ENCODE results near the gene NFYC. TPM values are rescaled to one million over a fixed set of nuclear protein-coding genes. Genes with fewer than 3 reads are reported as not detected.

NFYC gene
- polyA plus RNA-seq, 1 experiment = 37.9 TPM

DNA sequence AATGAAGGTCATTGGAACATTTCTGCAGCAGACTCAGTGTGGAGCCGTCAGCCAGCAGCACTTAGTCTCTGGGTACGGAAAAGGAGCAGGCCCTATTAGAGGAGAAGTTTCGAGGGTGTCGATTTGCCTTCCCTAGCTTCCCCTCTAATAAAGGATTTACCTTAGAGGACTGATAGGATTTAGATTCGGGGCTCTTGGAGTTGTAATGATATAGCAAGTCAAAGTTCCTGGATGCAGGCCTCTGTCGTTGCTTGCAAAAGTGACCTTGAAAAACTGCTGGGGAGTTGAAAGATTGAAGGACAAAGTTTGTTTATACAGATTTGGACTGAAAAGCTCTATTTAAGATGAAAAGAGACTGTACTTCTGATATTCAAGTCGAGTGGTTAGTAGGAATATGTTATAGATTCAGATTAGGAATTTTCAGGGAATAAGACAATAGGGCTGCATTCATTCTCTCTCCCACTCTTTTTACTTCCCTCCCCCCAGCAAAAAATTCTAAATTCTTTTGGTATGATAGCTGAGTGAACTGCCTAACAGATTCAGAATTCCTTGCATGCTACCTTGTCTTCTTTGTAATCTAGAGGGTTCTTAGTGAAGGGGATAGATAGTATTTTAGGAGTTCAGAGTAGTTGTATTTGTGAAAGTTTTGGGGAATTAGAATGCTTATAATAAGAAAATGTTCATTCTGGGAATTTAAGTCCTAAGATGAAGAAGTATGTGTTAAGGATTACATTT is 19.2 kb downstream of the NFYC start:
- ChIA-PET CTCF (interaction anchor here (1.0 kb wide), 1 partner anchor 238 kb away, joined by 9 read pairs; no protein-coding TSS in a partner anchor), POLR2A (interaction anchor here (1.2 to 3.3 kb wide), 2 partner anchors 19 kb away, joined by 4 to 18 read pairs; partner anchors contain the start of gene NFYC)
- Histone ChIP-seq H3K27me3 (ENCODE audit: control insufficient read depth, insufficient read depth, low read length) (no peaks in the 10 kb centered on the region), H3K9me3 (ENCODE audit: control insufficient read depth, insufficient read depth, low read length) (no peaks in the 10 kb centered on the region), H3K4me3 (ENCODE audit: low read depth, low read length) (peak overlapping the region; percentile 69), H3K27ac (ENCODE audit: low read depth, low read length) (peak overlapping the region; percentile 31)
- DNase-seq (ENCODE audit: low read depth, low spot score) = no peak
- TF ChIP-seq, protein P1, sequence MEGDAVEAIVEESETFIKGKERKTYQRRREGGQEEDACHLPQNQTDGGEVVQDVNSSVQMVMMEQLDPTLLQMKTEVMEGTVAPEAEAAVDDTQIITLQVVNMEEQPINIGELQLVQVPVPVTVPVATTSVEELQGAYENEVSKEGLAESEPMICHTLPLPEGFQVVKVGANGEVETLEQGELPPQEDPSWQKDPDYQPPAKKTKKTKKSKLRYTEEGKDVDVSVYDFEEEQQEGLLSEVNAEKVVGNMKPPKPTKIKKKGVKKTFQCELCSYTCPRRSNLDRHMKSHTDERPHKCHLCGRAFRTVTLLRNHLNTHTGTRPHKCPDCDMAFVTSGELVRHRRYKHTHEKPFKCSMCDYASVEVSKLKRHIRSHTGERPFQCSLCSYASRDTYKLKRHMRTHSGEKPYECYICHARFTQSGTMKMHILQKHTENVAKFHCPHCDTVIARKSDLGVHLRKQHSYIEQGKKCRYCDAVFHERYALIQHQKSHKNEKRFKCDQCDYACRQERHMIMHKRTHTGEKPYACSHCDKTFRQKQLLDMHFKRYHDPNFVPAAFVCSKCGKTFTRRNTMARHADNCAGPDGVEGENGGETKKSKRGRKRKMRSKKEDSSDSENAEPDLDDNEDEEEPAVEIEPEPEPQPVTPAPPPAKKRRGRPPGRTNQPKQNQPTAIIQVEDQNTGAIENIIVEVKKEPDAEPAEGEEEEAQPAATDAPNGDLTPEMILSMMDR (IDR thresholded peaks at IDR 0.05; ENCODE audit: low read depth, low read length) = no peak

DNA sequence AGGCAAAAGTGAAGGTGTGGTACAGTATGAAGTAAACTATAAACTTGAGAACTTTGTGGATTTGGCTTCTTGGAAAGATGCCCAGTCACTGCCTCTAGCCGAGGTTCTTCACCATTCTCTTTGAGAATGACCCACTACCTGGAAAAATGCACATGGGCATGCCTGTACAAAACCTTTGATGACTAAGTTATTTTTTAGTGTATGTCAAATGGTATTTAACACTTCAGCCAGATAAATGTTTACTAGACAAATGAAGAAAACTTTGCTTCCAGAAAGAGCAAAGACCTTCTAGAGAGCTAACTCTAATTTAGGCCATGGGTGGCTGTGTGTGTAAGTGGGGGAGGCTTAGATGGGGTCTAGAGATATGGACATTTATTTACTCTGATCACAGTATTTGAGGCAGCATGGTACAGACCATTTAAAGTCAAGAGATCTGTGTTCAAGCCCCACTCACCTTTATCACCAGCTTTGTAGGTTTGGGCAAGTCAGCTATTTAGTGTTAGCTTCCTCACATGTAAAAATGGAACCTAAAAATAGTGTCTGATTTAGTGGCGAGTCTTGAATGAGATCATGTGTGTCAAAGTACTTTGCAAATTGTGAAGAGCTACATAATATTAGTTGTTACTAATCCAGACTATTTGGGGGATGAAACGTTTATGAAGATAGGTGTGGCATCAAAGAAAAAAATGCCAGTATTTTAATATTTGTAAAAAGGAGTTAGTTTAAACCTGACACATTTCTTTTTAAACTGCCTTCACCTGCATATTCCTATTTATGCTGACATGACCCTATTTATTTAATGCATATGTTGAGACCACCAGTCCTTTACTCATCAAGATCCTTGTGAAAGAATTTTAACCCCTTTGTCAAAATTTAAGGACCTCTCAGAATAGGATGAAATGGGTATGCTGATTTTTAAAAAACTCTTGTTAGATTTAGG is 20.2 kb downstream of the NFYC start:
- ChIA-PET CTCF (no interaction called here), POLR2A (interaction anchor here (0.6 to 1.2 kb wide), 2 partner anchors 9 to 20 kb away, joined by 3 to 4 read pairs; partner anchors contain the start of gene NFYC)
- DNase-seq (ENCODE audit: low read depth, low spot score) = no peak
- no peaks in the 10 kb centered on the region for H3K9me3 ChIP-seq (ENCODE audit: control insufficient read depth, insufficient read depth, low read length)
- H3K27me3 ChIP-seq (ENCODE audit: control insufficient read depth, insufficient read depth, low read length) = no peaks in the 10 kb centered on the region
- TF ChIP-seq, protein P1 (IDR thresholded peaks at IDR 0.05; ENCODE audit: low read depth, low read length) = no peak
- H3K4me3 ChIP-seq (ENCODE audit: low read depth, low read length) = peak overlapping the region; percentile 69
- no peak overlapping the region for H3K27ac ChIP-seq (ENCODE audit: low read depth, low read length)

DNA sequence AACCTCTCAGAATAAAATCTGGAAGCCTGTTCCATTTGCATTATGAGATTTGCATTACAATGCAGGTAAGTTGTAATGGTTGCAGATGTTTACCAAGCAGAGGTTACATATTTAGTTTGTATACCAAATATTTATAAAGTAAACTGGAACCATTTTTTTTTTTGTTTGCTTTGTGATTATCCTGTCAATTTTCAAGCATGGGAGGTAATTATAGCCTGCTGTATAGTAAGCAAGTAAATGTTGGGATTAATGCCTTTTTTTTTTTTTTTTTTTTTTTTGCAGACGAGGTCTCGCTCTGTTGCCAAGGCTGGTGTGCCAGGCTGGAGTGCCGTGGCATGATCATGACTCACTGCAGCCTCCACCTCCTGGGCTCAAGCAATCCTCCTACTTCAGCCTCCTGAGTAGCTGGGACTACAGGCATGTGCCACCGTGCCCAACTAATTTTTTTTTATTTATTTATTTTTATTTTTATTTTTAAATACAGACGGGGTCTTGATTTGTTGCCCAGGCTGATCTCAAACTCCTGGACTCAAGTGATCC is 21.0 kb downstream of the NFYC start:
- CTCF ChIA-PET = no interaction called here

DNA sequence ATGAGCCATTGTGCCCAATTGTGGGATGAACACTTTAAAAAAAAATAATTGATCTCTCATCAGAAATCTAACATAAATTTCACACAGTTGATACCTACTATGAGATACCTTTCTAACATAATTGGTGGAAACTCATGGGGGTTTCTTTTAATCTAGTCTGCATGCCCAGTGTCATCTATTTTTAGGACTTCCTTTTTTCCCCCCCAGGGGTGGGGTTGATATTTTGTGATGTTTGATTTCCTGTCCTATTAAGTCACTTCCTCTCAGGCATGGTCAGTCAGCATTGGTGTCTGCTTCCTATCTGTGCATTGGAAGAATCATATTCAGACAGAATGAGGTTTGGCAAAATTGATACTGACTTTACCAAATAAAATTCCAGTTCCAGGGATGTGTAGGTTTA is 21.5 kb downstream of the NFYC start:
- H3K27ac ChIP-seq (ENCODE audit: low read depth, low read length) = no peak overlapping the region
- ChIA-PET POLR2A (no interaction called here), CTCF (no interaction called here)
- DNase-seq (ENCODE audit: low read depth, low spot score) = no peak
- no peaks in the 10 kb centered on the region for H3K9me3 ChIP-seq (ENCODE audit: control insufficient read depth, insufficient read depth, low read length)
- TF ChIP-seq, protein P1 (IDR thresholded peaks at IDR 0.05; ENCODE audit: low read depth, low read length) = no peak
- H3K4me3 ChIP-seq (ENCODE audit: low read depth, low read length) = no peak overlapping the region
- H3K27me3 ChIP-seq (ENCODE audit: control insufficient read depth, insufficient read depth, low read length) = no peaks in the 10 kb centered on the region

More for the DNA sequence above, 21.0 kb downstream of the NFYC start:
- TF ChIP-seq, protein P1 (IDR thresholded peaks at IDR 0.05; ENCODE audit: low read depth, low read length) = no peak
- POLR2A ChIA-PET = no interaction called here
- Histone ChIP-seq H3K27ac (ENCODE audit: low read depth, low read length) (no peak overlapping the region), H3K27me3 (ENCODE audit: control insufficient read depth, insufficient read depth, low read length) (no peaks in the 10 kb centered on the region), H3K4me3 (ENCODE audit: low read depth, low read length) (no peak overlapping the region), H3K9me3 (ENCODE audit: control insufficient read depth, insufficient read depth, low read length) (no peaks in the 10 kb centered on the region)
- DNase-seq (ENCODE audit: low read depth, low spot score) = no peak

Data from AG04450 (cell line).